ENCODE results near the gene TMEM204.

DNA sequence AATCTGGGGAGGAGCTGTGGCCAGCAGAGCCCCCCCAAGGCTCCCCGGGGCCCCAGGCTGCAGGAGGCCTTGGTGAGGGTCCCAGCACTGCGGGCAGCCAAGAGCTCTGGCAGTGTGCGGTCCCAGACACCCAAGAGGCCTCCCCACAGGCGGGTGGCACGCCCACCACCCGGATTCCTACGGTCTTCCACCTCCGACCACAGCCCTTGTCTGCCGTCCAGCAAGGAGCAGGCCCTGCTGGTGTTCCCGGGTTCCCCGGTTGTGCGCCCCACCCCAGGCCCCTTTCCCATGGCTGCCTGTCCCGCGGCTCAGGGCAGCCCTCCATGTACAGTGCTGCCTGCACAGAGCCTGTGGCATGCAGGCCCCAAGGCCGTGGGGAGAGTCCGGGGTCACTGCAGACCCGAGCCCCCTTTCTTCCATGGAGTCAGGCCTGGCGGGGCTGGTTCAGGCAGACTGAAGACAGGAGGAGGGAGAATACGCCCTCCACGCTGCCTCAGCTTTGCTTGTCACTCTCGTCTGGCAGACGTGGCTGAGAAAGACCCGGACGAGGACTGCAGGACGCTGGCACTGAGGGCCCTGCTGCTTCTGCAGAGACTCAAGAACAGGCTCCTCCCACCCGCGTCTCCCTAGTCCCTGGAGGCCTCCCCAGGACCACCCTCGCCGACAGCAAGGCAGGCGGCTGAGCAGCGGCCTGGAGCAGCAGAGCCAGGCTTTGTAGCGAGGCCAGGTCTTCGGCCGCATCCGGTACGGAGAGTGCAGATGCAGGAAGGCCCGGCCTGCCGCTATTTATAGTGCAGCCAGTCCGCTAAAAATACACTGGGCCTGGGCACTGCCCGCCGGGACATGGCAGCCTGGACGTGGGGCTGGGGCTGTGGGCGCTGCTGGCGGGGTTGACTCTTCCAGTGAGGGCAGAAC, 23.9 kb upstream of the TMEM204 start:
- TF ChIP-seq, protein P1, sequence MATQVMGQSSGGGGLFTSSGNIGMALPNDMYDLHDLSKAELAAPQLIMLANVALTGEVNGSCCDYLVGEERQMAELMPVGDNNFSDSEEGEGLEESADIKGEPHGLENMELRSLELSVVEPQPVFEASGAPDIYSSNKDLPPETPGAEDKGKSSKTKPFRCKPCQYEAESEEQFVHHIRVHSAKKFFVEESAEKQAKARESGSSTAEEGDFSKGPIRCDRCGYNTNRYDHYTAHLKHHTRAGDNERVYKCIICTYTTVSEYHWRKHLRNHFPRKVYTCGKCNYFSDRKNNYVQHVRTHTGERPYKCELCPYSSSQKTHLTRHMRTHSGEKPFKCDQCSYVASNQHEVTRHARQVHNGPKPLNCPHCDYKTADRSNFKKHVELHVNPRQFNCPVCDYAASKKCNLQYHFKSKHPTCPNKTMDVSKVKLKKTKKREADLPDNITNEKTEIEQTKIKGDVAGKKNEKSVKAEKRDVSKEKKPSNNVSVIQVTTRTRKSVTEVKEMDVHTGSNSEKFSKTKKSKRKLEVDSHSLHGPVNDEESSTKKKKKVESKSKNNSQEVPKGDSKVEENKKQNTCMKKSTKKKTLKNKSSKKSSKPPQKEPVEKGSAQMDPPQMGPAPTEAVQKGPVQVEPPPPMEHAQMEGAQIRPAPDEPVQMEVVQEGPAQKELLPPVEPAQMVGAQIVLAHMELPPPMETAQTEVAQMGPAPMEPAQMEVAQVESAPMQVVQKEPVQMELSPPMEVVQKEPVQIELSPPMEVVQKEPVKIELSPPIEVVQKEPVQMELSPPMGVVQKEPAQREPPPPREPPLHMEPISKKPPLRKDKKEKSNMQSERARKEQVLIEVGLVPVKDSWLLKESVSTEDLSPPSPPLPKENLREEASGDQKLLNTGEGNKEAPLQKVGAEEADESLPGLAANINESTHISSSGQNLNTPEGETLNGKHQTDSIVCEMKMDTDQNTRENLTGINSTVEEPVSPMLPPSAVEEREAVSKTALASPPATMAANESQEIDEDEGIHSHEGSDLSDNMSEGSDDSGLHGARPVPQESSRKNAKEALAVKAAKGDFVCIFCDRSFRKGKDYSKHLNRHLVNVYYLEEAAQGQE (IDR thresholded peaks at IDR 0.05; ENCODE audit: insufficient read depth in 1 of 2, low read depth in 2 of 2, low read length in 2 of 2), result no peak
- TF ChIP-seq SIN3A (IDR thresholded peaks at IDR 0.05; ENCODE audit: borderline replicate concordance, insufficient read depth, low read length) (no peak), POLR2AphosphoS5 (IDR thresholded peaks at IDR 0.05; ENCODE audit: low read depth, low read length) (no peak), TAF1 (IDR thresholded peaks at IDR 0.05; ENCODE audit: borderline replicate concordance, insufficient read depth, low read length) (no peak), FOXP2 (optimal IDR thresholded peaks at IDR 0.05; ENCODE audit: borderline replicate concordance, extremely low read depth, extremely low read length, insufficient read depth) (no peak)

Data from PFSK-1 (cell line).